Measurements from ENCODE around the gene ILKAP. TPM values are rescaled to one million over a fixed set of nuclear protein-coding genes. Genes with fewer than 3 reads are reported as not detected.

The ILKAP gene
- total and polyA plus RNA-seq, 2 experiments from 2014 or later = 25.9 to 37.5 TPM

GRCh38 chr2:238226698-238227586, 23.4 kb upstream of the ILKAP start:
- Histone ChIP-seq H3K4me2 (no peak overlapping the region), H3K4me1 (ENCODE audit: insufficient read depth) (peaks cover 13% of the 10 kb centered on the region), H2AFZ (no peak overlapping the region), H3K27ac (no peak overlapping the region), H3K79me2 (no peaks in the 10 kb centered on the region), H3K9me3 (ENCODE audit: low read depth) (no peaks in the 10 kb centered on the region), H3K36me3 (replicated peaks; ENCODE audit: insufficient read depth, low read depth) (no peaks in the 10 kb centered on the region), H3K9me2 (replicated peaks; ENCODE audit: insufficient read depth) (no peaks in the 10 kb centered on the region), H3K4me3 (no peak overlapping the region), H3K27me3 (no peaks in the 10 kb centered on the region), H4K20me1 (ENCODE audit: insufficient read depth, poor library complexity, severe bottlenecking) (no peaks in the 10 kb centered on the region)
- WGBS (ENCODE audit: low lambda C conversion rate, missing lambda C conversion rate) = 82% methylated on average over 8 of the region's 8 CpGs
- TF ChIP-seq CTCF (IDR thresholded peaks at IDR 0.05; ENCODE audit: poor library complexity) (no peak), EZH2 (IDR thresholded peaks at IDR 0.05; ENCODE audit: borderline replicate concordance) (no peak), EZH2phosphoT487 (IDR thresholded peaks at IDR 0.05; ENCODE audit: low read depth, severe bottlenecking, unreplicated experiment) (no peak)
- DNase-seq (ENCODE audit: low spot score) = no peak

GRCh38 chr2:238225911-238226697, 22.6 kb upstream of the ILKAP start:
- Histone ChIP-seq H3K4me2 (no peak overlapping the region), H3K27me3 (no peaks in the 10 kb centered on the region), H3K9me2 (replicated peaks; ENCODE audit: insufficient read depth) (no peaks in the 10 kb centered on the region), H3K9me3 (ENCODE audit: low read depth) (no peaks in the 10 kb centered on the region), H3K79me2 (no peaks in the 10 kb centered on the region), H3K4me1 (ENCODE audit: insufficient read depth) (peaks cover 10% of the 10 kb centered on the region), H3K4me3 (no peak overlapping the region), H3K36me3 (replicated peaks; ENCODE audit: insufficient read depth, low read depth) (no peaks in the 10 kb centered on the region), H3K27ac (no peak overlapping the region), H2AFZ (no peak overlapping the region), H4K20me1 (ENCODE audit: insufficient read depth, poor library complexity, severe bottlenecking) (no peaks in the 10 kb centered on the region)
- WGBS (ENCODE audit: low lambda C conversion rate, missing lambda C conversion rate) = 88% methylated on average over 37 of the region's 38 CpGs
- DNase-seq (ENCODE audit: low spot score) = no peak
- TF ChIP-seq EZH2phosphoT487 (IDR thresholded peaks at IDR 0.05; ENCODE audit: low read depth, severe bottlenecking, unreplicated experiment) (no peak), CTCF (IDR thresholded peaks at IDR 0.05; ENCODE audit: poor library complexity) (no peak), EZH2 (IDR thresholded peaks at IDR 0.05; ENCODE audit: borderline replicate concordance) (no peak)

DNA sequence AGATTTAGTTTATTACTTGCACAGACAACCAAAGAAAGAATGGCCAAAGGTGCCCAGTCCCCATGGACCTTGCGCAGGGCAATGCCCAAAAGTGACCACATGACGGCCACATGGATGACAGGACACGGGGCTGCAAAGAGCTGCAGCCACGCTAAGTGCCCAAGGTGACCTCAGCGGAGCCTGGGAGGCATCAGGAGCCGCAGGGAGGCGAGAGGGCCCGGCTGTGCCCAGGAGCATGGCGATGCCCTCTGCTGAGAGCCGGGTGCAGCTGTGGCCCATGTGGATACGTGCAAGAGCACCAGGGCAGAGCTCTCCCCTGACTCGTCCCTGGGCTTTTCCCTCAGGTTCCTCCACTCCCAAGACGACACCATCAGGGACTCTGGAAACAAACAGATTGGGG, 21.6 kb upstream of the ILKAP start:
- Histone ChIP-seq H3K27me3 (no peaks in the 10 kb centered on the region), H3K36me3 (replicated peaks; ENCODE audit: insufficient read depth, low read depth) (no peaks in the 10 kb centered on the region), H3K9me3 (ENCODE audit: low read depth) (no peaks in the 10 kb centered on the region), H3K79me2 (no peaks in the 10 kb centered on the region), H2AFZ (no peak overlapping the region), H3K4me3 (no peak overlapping the region), H3K27ac (no peak overlapping the region), H3K4me2 (no peak overlapping the region), H4K20me1 (ENCODE audit: insufficient read depth, poor library complexity, severe bottlenecking) (no peaks in the 10 kb centered on the region), H3K9me2 (replicated peaks; ENCODE audit: insufficient read depth) (no peaks in the 10 kb centered on the region), H3K4me1 (ENCODE audit: insufficient read depth) (peaks cover 7% of the 10 kb centered on the region)
- no peak for DNase-seq (ENCODE audit: low spot score)
- WGBS (ENCODE audit: low lambda C conversion rate, missing lambda C conversion rate) = 92% methylated on average over 13 of the region's 13 CpGs
- no peak for TF ChIP-seq CTCF (IDR thresholded peaks at IDR 0.05; ENCODE audit: poor library complexity)
- no peak for TF ChIP-seq EZH2phosphoT487 (IDR thresholded peaks at IDR 0.05; ENCODE audit: low read depth, severe bottlenecking, unreplicated experiment)
- TF ChIP-seq EZH2 (IDR thresholded peaks at IDR 0.05; ENCODE audit: borderline replicate concordance) = no peak
